ENCODE measurements around the gene MYO10.
"Not testable (repeated sequence)": the region's sequence is repeated elsewhere in the genome, so short reads cannot be mapped to it uniquely, and the experiment has no call there.

MYO10 gene

GRCh38 chr5:16740811-16741392 is 195.2 kb downstream of the MYO10 start:
- no peak for DNase-seq (ENCODE audit: low spot score)

GRCh38 chr5:16740066-16740810 is 195.8 kb downstream of the MYO10 start:
- DNase-seq (ENCODE audit: low spot score): no peak

GRCh38 chr5:16738393-16738792 is 197.7 kb downstream of the MYO10 start:
- not testable (repeated sequence) for DNase-seq (ENCODE audit: low spot score)

- no peak for DNase-seq (ENCODE audit: low spot score)
Measured at GRCh38 chr5:16737620-16738364, 198.3 kb downstream of the MYO10 start.

- no peak for DNase-seq (ENCODE audit: low spot score)
Measured at GRCh38 chr5:16737209-16737608, 198.9 kb downstream of the MYO10 start.

- no peak for DNase-seq (ENCODE audit: low spot score)
Measured at GRCh38 chr5:16736158-16736995, 199.7 kb downstream of the MYO10 start.

- no peak for DNase-seq (ENCODE audit: low spot score)
Measured at GRCh38 chr5:16735101-16736060, 200.7 kb downstream of the MYO10 start.

- DNase-seq (ENCODE audit: low spot score): no peak
Measured at GRCh38 chr5:16733331-16734006, 202.6 kb downstream of the MYO10 start.

GRCh38 chr5:16732356-16732755 is 203.7 kb downstream of the MYO10 start:
- no peak for DNase-seq (ENCODE audit: low spot score)

- DNase-seq (ENCODE audit: low spot score): no peak
Measured at GRCh38 chr5:16727755-16728325, 208.2 kb downstream of the MYO10 start.

GRCh38 chr5:16726538-16726946 is 209.5 kb downstream of the MYO10 start:
- DNase-seq (ENCODE audit: low spot score): no peak

GRCh38 chr5:16725575-16725974 is 210.5 kb downstream of the MYO10 start:
- no peak for DNase-seq (ENCODE audit: low spot score)

- no peak for DNase-seq (ENCODE audit: low spot score)
Measured at GRCh38 chr5:16723821-16724220, 212.3 kb downstream of the MYO10 start.

GRCh38 chr5:16722097-16722495 is 214.0 kb downstream of the MYO10 start:
- DNase-seq (ENCODE audit: low spot score): no peak

GRCh38 chr5:16721151-16722096 is 214.7 kb downstream of the MYO10 start:
- DNase-seq (ENCODE audit: low spot score): no peak

- not testable (repeated sequence) for DNase-seq (ENCODE audit: low spot score)
Measured at GRCh38 chr5:16718036-16718435, 218.1 kb downstream of the MYO10 start.

GRCh38 chr5:16713386-16713928 is 222.6 kb downstream of the MYO10 start:
- DNase-seq (ENCODE audit: low spot score): no peak

- no peak for DNase-seq (ENCODE audit: low spot score)
Measured at GRCh38 chr5:16712620-16713019, 223.5 kb downstream of the MYO10 start.

- no peak for DNase-seq (ENCODE audit: low spot score)
Measured at GRCh38 chr5:16712178-16712577, 223.9 kb downstream of the MYO10 start.
